Left ventricle myocardium inferior (tissue), 1 donor: ENCODE measurements around the gene EEF2K. TPM values are rescaled to one million over a fixed set of nuclear protein-coding genes. Genes with fewer than 3 reads are reported as not detected.
"Not testable (repeated sequence)": the region's sequence is repeated elsewhere in the genome, so short reads cannot be mapped to it uniquely, and the experiment has no call there.

Experiments
- DNase-seq: peaks from one replicate; pipeline ENCODE4 v3.0.0-alpha.2; 2020
- H3K27ac ChIP-seq: fragments of 200-600 bp; replicated peaks from 2 replicates; pipeline ENCODE4 v1.8.0; 2021
- H3K27me3 ChIP-seq: fragments of 200-600 bp; 2 replicates; pipeline ENCODE4 v1.8.0; 2021; ENCODE audit warnings: low read depth
- H3K36me3 ChIP-seq: fragments of 200-600 bp; 2 replicates; pipeline ENCODE4 v1.8.0; 2021
- H3K4me1 ChIP-seq: fragments of 200-600 bp; 2 replicates; pipeline ENCODE4 v1.8.0; 2021
- H3K4me3 ChIP-seq: fragments of 200-600 bp; 2 replicates; pipeline ENCODE4 v1.8.0; 2021; ENCODE audit warnings: mild to moderate bottlenecking, moderate library complexity
- H3K9me3 ChIP-seq: fragments of 200-600 bp; replicated peaks from 2 replicates; pipeline ENCODE4 v1.8.0; 2021
- CTCF ChIP-seq: fragments of 200-600 bp; IDR thresholded peaks from 2 replicates; pipeline ENCODE4 v1.8.0; 2021; ENCODE audit warnings: antibody characterized with exemption, mild to moderate bottlenecking, borderline replicate concordance
- intact Hi-C: fragments of 100-400 bp; cut with micrococcal nuclease; formaldehyde crosslinking; loops from one replicate; pipeline ENCODE4 v1.11.0; 2022
- total RNA-seq: library from RNA; stranded (reverse); fragmentation: NEBNext Ultra II Directional; extraction: Animal tissue kit (Norgen Biotek cat#: 25700); gene quantifications from one replicate; pipeline ENCODE4 v1.2.1, GENCODE V29; 2021
- donor health status: DM: no; HTN: yes; CAD: no; lungs with severe emphysema.

EEF2K gene
- total RNA-seq, 1 donor from 2014 or later = 22.1 TPM

GRCh38 chr16:22297114-22297870, 91.2 kb downstream of the EEF2K start, which contains the start of gene POLR3E:
Gene POLR3E (plus strand): TSS chr16:22297409. CDS start chr16:22302969, 5,560 bp downstream.
- Histone ChIP-seq H3K27ac (peak within 1 kb of the TSS; percentile 92), H3K9me3 (no peaks in the 10 kb centered on the region), H3K4me1 (peaks cover 46% of the 10 kb centered on the region), H3K4me3 (peak within 1 kb of the TSS; percentile 95), H3K36me3 (no peaks in the 10 kb centered on the region), H3K27me3 (no peaks in the 10 kb centered on the region)
- intact Hi-C loops = loop anchor here (5.0 kb wide), 1 partner anchor 100 kb away; no protein-coding TSS in a partner anchor
- TF ChIP-seq CTCF = peak; percentile 94
- DNase-seq = peak; percentile 99

- Histone ChIP-seq H3K4me1 (peaks cover 46% of the 10 kb centered on the region), H3K27me3 (no peaks in the 10 kb centered on the region), H3K27ac (peak overlapping the region; percentile 92), H3K36me3 (peaks cover 8% of the 10 kb centered on the region), H3K9me3 (no peaks in the 10 kb centered on the region), H3K4me3 (peak overlapping the region; percentile 95)
- intact Hi-C loops = loop anchor here (5.0 kb wide), 1 partner anchor 101 kb away; no protein-coding TSS in a partner anchor
- TF ChIP-seq CTCF = no peak
- peak; percentile 63 for DNase-seq
Observed at GRCh38 chr16:22297871-22298733, 92.0 kb downstream of the EEF2K start.

- no peak for TF ChIP-seq CTCF
- Histone ChIP-seq H3K36me3 (peaks cover 15% of the 10 kb centered on the region), H3K4me3 (peak overlapping the region; percentile 95), H3K27ac (peak overlapping the region; percentile 92), H3K4me1 (peaks cover 46% of the 10 kb centered on the region), H3K27me3 (no peaks in the 10 kb centered on the region), H3K9me3 (no peaks in the 10 kb centered on the region)
- no peak for DNase-seq
- intact Hi-C loops = loop anchor here (5.0 kb wide), 1 partner anchor 102 kb away; no protein-coding TSS in a partner anchor
Observed at GRCh38 chr16:22299036-22299435, 93.0 kb downstream of the EEF2K start.

- Histone ChIP-seq H3K4me3 (no peak overlapping the region), H3K36me3 (peaks cover 22% of the 10 kb centered on the region), H3K4me1 (peaks cover 46% of the 10 kb centered on the region), H3K27me3 (no peaks in the 10 kb centered on the region), H3K9me3 (no peaks in the 10 kb centered on the region), H3K27ac (peak overlapping the region; percentile 1)
- peak; percentile 59 for DNase-seq
- peak; percentile 75 for TF ChIP-seq CTCF
- intact Hi-C loops = no loop called here
Observed at GRCh38 chr16:22300427-22301071, 94.5 kb downstream of the EEF2K start.

- H3K27me3 ChIP-seq, H3K4me3 ChIP-seq, DNase-seq, H3K9me3 ChIP-seq, H3K27ac ChIP-seq, intact Hi-C loops: not testable (repeated sequence)
- Histone ChIP-seq H3K4me1 (peaks cover 40% of the 10 kb centered on the region), H3K36me3 (peaks cover 29% of the 10 kb centered on the region)
Observed at GRCh38 chr16:22301423-22301822, 95.3 kb downstream of the EEF2K start.
